CD4-positive, alpha-beta T cell treated with Interleukin-15 for 1 hour (primary cell): Measurements from ENCODE around the gene NLRX1.
"Not testable (repeated sequence)": the region's sequence is repeated elsewhere in the genome, so short reads cannot be mapped to it uniquely, and the experiment has no call there.

Source experiments
- DNase-seq: peaks from one replicate; pipeline ENCODE4 v3.0.0-alpha.2; 2020

Gene NLRX1

GRCh38 chr11:119209186-119209585, 40.7 kb downstream of the NLRX1 start:
- DNase-seq = no peak

GRCh38 chr11:119210050-119210449, 41.5 kb downstream of the NLRX1 start:
- no peak for DNase-seq

GRCh38 chr11:119218141-119218878, 49.8 kb downstream of the NLRX1 start:
- DNase-seq = no peak

GRCh38 chr11:119222308-119222707, 53.8 kb downstream of the NLRX1 start:
- DNase-seq = no peak

GRCh38 chr11:119222891-119223290, 54.4 kb downstream of the NLRX1 start:
- DNase-seq = no peak

GRCh38 chr11:119223856-119224255, 55.3 kb downstream of the NLRX1 start:
- DNase-seq = no peak

- DNase-seq = not testable (repeated sequence)
These were observed 60.2 kb downstream of the NLRX1 start for GRCh38 chr11:119228535-119229287.

GRCh38 chr11:119229288-119229672, 60.8 kb downstream of the NLRX1 start:
- no peak for DNase-seq

GRCh38 chr11:119229741-119230140, 61.2 kb downstream of the NLRX1 start:
- no peak for DNase-seq
